ENCODE results near the gene AGBL4.
A peak's percentile ranks its signal among the peaks of the same experiment; 100 is the strongest.

Gene AGBL4

DNA sequence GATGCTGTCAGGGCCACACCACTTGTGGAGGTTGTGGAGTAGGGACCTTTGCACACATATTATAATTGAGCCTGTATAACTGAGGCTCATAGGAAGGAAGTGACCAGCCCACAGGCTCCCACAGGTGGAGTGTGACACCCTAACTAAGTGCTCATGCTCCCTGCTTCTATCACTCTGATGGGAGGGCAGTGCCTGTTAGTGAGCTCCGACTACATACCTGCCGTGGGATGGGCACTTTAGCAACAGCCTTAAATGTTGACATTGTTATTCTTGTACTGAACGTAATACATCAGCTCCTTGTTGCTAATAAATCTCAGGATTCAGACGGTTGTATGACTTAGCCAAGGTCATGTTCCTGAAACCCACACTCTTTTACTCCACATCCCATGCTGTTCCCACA, 1305.0 kb downstream of the AGBL4 start:
- DNase-seq (ENCODE audit: low read depth) = no peak

DNA sequence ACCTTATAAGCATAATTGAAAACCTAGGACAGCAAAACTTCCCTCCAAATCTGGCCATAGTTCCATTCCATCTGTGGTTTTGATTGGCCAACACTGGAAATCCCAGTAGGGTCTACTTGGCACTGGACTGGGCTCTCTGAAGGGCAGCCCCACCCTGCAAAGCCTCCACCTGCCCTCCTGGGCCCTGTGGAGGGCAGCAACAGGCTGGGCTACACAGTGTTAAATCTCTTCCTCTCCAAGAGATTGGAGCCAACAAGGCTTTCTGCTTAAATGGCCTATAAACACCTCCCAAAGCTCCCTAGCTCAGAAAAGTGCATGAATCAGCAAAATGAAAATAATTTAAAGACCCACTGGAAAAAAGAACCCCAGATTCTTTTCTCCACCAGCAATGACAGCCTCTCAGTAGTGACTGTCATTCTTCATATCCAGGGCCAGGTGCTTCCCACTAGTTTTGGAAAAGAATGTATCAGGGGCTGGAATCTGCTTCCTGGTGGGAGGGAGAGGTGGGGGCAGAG, 1305.6 kb downstream of the AGBL4 start:
- no peak for DNase-seq (ENCODE audit: low read depth)

DNA sequence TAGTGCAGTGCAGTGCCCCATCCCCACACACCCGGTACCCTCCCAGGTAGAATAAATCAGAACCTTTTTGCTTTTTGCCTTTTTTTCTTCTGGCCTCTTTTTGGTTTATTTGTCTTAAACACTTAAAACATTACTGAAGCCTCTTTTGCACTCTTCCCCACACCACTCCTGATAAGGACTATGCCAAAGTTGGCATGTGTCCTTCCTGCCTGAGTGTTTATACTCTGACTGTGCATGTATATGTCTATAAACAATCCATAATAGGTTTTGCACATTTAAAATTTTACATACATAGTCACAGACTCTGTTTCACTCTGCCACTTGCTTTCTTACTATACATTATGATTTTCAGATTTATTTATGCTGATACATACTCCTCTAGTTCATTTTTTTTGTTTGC, 1306.7 kb downstream of the AGBL4 start:
- DNase-seq (ENCODE audit: low read depth) = no peak

DNA sequence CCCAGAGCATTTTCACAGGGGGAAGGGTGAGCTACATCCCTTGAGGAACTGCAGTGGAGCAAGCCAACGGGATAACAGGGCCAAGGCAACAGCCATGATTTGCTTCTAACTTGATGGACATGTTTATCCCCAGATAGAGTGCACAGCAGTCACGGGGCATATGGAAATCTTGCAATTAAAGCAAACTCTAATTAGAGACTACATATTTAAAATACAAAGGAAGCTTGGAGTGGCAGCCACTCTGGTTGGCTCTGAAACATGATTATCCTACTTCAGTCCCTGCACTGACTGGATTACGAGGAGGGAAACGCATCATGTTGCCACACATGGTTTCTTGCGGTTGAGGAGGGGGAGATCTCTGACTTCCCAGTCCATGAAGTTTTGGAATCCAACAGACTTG, 1307.8 kb downstream of the AGBL4 start:
- DNase-seq (ENCODE audit: low read depth) = no peak

DNA sequence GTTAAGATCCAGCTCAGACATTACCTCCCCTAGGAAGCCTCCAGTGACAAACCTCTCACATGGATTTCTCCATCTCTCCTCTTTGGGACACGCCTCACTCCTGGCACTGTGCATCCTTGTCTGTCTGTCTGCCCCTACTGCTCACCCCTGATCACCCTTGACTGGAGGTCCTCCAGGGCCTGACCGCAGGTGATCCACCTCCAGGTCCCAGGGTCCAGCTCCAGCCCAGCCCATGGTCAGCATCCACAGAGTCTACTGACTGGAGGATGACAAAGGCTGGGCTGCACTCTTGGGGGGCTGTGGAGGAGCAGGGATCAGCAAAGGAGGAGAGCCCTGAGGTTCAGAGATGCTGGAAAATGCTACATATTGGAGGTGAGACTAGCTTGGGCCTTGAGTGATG, 1312.8 kb downstream of the AGBL4 start:
- no peak for DNase-seq (ENCODE audit: low read depth)

DNA sequence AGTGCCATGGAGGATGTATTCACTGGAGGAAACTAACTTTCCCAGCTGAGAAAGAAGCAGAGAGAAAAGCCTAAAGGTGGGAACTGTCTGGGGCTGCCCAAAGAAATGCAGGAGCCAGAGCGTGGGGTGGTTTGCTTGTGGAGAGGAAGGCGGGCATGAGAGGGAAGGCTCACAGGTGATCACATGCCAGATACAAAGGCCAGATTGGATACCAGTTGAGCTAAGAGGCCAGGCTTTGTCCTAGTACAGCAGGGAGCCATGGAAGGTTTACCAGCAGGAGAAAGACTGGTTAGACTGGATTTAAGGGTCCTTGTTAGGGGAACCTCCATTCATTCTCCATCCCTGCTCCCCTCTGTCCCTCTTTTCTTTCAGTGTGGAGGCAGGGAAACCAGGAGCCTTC, 1313.4 kb downstream of the AGBL4 start:
- DNase-seq (ENCODE audit: low read depth) = no peak

DNA sequence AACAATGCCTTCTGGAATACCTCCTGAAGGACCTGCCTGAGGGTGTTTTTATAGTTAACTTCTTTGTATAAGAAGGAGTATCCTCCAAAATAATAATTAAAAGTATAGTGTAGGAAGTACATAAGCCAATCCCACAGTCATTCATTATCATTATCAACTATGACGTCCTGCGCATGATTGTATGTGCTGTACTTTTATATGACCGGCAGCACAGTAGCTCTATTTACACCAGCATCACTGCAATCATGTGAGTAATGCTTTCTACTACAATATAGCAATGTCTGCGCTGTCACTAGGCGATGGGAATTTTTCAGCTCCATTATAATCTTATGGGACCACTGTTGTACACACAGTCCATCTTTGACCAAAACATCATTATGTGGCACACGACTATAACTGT, 1319.0 kb downstream of the AGBL4 start:
- no peak for DNase-seq (ENCODE audit: low read depth)

DNA sequence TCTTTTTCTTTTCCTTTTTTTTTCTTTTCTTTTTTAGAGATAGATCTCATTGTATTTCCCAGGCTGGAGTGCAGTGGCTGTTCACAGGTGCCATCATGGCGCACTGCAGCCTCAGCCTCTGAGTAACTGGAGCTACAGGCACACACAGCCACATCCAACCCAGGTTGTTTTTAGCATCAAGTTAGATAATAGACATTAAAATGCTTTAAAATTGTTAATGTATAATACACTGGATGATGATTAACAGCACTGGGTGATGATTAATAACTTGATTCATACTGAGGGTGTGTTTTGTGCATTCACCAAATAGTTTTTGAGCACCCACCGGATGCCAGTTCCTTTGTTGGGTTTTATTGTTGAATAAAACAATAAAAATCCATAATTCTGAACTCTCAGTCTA, 1322.3 kb downstream of the AGBL4 start:
- no peak for DNase-seq (ENCODE audit: low read depth)

DNA sequence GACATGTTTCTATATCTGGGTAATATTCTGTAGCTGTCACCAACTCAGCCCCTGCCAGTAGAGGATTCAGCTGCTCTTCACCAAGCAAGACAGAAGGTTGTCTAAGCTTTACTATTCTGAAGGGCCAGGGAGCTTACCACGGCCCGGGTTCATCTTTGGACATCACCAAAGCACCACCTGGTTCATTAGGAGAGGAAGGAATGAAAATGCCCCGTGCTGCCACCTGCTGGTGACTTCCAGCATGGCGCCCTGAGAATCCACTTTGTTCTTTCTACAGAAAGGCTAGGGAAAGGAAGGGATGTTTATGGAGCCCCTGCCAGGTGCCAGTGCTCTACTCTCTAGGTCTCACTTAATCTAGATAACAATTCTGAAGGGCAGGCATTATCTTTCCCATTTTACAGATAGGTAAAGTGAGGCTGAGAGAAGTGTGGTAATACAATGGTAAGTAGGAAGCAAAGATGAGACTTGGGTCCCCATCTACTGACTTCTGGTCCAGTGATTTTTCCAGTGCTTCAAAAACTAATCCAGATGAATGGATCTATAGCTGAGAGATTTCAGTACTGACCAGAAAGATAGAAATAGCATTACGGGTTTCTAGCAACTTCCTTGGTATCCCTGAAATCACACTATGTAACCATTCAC, 1326.6 kb downstream of the AGBL4 start:
- peak; percentile 30 for DNase-seq (ENCODE audit: low read depth)

DNA sequence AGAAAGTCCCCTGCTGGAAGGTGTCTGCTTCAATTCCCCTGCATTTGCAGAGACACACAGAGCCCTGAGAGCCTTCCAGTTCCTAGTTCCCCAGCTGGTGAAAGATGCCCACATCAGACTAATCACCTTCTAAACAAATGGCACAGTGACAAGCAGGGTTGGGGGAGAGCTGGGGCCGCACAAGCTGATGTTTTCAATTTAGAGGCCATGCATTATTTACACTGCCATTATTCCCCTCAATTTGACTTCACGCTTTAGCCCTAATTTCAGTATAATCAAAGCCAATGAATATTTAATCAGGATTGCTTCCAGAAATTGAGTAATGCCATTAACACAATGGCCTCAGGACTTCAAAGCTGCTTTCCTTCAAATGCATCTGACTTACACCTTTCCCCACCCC, 1328.6 kb downstream of the AGBL4 start:
- DNase-seq (ENCODE audit: low read depth) = no peak

DNA sequence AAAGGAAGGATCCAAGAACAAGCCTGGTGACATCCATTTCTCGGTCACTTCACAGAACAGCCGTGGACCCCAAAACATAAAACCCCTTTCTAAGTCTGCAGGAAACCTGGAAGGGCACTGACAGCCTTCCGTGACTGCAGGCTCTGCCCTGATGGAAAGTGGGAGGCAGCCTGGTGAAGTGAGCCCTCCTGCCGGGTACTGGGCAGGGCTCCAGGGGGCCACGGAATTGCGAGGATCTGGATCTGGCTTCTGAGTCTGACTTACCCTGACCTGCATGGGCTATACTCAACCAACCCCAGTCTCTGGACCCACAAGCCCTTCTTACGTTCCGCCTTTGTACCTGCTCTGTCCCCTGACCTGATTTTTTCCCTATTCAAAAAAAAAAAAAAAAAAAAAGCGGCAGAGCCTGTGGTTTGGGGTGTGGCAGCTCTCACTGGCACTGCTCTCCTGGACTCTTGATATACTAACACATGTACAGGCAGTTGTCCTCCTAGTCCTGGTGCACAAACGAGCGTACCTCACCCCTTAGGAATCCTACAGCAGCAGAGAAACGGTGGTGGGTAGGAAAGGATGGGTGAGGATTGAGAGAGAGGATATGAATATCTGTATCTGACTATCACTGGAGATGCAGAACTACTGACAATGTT, 1330.0 kb downstream of the AGBL4 start:
- no peak for DNase-seq (ENCODE audit: low read depth)

DNA sequence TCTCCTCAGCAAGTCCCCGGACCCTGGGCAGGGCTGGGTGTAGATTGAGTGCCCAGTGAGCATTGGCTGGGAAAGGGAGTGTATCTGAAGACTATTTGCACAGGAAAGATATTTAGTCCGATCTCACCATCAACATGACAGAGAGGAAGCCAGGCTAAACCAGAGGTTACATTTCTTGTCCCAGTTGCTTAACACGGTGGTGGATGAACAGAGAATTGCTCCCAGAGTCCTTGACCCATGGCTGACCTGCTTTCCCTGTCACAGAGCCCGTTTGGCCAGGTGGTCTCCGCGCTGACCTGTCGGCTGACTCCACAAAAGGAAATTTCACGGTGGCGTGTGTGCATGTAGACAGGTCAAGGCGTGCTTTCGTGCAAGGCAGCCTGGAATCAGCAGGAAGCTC, 1330.6 kb downstream of the AGBL4 start:
- no peak for DNase-seq (ENCODE audit: low read depth)

DNA sequence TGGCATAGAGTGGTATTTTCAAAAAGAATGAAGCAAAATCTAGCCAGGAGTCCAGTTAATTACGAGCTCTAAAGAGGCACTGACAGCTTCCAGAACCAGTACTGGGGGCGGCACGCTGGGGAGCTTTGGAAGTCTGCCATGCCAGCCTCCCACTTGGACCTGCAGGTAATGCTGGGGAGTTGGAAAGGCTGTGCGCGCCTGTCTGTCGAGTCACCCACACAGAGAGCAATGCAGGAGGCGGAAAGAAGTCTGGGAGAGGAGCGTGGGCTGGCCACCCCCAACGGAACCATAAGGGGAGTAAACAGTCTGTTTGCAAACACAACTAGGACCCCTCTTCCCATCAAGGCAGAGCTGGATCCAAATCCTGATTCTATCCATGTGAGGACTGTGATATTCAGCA, 1331.5 kb downstream of the AGBL4 start:
- DNase-seq (ENCODE audit: low read depth) = no peak

DNA sequence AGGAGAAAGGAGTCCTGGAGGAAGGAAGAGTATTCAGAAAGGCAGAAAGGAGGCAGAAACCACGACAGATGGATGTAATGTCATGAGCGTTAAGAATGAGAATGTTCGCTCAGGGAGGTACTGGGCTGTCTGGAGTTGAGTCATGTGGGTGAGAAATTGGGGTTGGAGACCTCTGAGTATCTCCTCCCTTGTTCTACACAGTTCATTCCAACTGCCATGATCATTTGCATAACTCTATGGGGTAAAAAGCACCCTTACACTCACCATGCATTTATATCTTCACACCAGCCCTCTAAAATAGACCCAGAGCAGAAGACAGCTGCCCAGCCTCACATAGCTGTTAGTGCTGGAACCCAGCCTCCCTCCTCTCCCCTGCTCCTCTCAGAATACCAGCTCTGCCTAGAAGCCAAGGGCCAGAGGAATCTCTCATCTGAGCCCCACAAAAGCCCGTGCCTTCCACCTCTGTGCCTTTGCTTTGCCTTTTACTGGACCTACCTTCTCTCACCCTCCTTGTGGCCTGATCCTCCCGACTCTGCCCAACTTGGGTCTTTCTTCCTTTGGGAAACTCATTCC, 1332.2 kb downstream of the AGBL4 start:
- DNase-seq (ENCODE audit: low read depth) = no peak

DNA sequence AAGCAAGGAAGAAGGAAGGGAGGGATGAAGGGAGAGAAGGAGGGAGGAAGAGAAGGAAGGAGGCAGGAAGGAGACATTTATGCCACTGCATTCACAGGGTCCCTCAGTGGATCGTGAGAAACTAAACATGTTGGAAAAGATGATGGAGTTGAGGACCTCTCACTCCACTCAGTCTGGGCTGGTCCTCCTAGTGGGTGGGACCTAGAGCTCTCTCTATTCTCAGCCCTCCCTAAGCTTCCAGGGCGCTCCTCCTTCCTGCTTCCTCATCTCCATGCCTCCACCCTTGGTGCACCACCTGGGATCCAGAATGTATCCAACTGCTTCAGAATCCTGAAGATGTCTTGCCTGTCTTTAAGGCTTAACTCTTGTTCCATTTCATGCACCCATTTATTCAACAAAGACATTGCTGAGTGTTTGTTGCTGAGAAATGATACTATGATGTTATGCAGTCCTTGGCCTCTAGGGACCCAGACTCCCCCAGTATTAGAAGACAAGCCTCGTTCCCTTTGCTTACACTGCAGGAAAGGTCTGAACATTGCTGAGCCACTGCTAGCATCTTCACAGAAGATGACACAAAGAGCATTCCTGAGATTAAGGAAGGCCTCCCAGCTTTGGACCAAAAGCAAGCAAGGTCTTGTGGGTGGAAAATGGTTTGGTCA, 1335.5 kb downstream of the AGBL4 start:
- no peak for DNase-seq (ENCODE audit: low read depth)

DNA sequence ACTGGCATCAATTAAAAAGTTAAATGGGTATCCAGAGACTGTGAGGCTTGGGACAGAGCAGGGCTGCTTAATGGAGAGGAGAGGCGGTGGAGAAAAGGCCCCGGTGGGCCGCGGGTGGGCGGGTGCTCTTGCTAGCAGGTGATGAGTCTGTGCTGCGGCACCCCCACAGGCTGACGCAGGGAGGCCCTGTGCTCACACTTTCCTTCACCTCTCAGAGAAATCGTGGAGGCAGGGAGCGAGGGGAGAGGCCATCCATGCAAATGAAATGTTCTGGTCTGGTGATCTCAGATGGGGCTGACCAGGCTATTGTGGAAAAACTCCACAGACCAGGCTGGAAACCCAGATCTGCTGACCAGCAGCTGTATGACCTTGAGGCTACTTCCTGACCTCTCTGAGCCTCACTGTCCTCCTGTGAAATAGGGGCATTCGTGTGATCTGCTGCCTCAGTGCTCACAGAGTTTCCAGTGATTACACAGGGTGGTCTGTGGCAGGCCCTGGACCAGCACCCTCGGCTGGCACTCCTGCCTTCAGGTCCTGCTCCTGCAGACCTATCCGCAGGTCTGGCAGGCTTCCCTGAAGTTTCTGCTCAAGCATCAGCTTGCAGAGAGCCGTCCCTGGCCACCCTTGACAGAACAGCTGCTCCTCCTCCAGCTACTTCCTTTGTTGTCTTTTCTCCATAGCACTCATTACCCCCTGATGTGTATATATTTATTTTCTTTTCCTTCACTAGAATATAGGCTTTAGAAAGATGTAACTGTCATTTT, 1336.3 kb downstream of the AGBL4 start:
- DNase-seq (ENCODE audit: low read depth) = no peak

DNA sequence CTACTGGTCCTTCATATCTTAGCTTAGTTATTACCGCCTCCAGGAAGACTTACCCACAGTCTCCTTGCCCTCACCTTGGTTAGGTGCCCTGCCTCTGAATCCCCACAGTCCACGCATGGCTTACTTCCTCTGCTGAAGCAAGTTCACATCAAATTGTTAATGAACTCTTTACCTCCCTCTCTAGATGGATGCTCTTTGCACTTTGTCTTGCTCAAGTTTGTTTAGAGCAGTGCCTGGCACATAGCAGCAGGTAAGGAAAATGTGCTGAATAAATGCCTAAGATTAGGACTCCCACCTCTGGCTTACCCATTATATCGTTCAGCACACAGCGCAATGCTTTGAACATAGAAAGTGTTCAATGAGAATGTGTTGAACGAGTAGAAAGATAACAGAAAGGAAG, 1337.6 kb downstream of the AGBL4 start:
- DNase-seq (ENCODE audit: low read depth) = no peak

DNA sequence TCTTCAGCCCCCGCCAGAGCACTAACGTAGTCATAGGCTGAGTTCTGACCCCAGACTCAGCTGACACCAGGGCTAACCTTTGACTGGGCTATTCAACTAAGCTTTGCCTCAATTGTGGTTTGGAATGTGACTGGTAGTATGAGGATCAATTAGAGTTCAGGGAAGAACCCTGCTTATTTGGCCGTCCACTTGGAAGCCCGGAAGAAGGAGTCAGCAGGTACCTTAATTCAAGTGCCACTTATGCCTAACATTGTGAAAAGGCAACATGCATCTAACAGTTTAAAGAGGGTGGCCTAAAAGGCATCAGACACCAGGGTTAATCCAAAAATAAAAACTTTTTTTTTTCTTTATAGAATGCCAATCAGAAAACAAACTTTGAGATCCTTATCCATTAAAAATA, 1339.4 kb downstream of the AGBL4 start:
- DNase-seq (ENCODE audit: low read depth) = no peak

DNA sequence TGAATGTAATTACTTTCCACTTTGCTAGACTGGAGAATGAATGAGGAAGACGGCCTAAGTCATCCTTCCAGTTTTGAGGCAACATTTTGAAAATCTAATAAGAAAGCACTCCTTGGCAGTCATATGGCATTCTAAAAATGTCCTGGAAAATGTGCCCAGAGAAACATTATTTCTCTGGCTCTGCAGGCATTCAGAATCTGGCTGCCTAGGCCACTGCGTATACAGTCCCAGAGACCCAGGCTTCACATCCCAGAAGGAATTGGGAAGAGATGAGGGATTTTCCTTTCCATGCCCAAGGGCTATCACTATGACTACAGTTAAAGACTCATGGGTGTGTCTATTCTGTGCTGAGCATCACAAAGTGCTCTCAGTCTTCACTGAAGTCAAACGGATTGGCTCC, 1339.9 kb downstream of the AGBL4 start:
- DNase-seq (ENCODE audit: low read depth) = no peak

DNA sequence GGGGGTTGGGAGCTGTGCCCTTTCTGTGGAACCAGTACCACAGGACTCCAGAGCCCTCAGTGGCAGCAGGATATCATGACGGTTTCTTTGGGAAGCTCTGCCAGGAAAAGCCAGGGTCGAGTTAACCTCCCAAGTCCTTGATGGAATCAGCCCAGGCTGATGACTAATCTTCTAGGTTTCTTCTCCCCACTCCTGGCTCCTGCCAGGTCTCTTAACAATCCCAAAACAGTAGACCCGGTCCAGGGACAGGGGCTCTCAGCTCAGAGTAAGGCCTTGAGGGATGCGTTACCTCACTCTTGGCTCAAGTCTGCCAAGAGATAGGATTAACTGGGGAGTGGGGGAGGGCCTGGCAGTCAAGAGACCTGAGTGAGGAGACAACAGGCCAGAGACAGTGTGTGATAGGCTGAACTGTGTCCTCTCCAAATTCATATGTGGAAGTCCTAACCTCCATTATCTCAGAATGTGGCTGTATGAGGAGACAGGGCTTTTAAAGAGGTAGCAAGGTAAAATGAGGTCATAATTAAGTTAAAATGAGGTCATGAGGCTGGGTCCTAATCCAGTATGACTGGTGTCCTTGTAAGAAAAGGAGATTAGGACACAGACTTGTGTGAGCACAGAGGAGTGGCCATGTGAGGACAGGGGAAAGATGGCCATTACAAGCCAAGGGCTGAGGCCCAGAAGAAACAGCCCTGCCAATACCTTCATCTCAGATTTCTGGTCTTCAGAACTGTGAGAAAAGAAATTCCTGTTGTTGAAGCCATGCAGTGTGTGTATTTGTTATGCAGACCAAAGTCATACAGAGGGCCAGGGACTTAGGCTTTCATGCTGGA, 1342.1 kb downstream of the AGBL4 start:
- DNase-seq (ENCODE audit: low read depth) = no peak

DNA sequence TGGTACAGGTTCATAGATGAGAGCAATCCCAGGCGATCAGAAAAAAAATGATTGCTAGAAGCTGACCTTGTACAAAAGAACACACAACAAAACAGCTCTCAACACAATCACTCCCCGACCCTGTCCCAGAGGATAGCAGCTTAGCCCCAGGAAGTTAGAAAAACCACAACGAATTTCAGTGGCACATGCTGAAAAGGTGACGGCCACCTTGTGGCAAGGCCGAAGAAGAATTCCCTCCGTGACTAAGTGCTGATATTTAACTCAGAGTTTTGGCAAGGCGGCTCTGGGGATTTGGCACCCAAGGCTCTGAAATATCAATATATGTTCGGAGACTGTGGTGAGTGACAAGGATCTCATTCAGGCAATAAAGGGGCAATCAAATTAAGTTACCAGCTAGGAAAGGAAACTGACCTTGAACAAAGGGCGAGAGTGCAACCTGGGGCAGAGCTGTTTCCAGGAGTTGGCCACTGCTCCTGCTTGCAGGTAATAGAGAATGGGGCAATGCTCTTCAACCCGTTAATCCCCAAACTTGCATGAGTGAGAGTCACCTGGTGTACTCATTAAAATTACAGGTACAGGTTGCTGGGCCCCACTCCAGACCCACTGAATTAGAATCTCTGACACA, 1343.2 kb downstream of the AGBL4 start:
- no peak for DNase-seq (ENCODE audit: low read depth)

Data from stimulated activated CD8-positive, alpha-beta memory T cell treated with anti-CD3 and anti-CD28 coated beads, Interleukin-12 subunit alpha, Interleukin-12 subunit beta, amount 100 ng/mL, for 1 hour (primary cell).